HL-60/S4 (cell line): Measurements from ENCODE around the gene NFE2L2.

Source experiments
- in situ Hi-C: fragments of 300-500 bp; cut with MboI; formaldehyde crosslinking; loops from 2 replicates; pipeline ENCODE4 v1.14.3; 2022; ENCODE audit warnings: low sequenced_read_pairs

The NFE2L2 gene

DNA sequence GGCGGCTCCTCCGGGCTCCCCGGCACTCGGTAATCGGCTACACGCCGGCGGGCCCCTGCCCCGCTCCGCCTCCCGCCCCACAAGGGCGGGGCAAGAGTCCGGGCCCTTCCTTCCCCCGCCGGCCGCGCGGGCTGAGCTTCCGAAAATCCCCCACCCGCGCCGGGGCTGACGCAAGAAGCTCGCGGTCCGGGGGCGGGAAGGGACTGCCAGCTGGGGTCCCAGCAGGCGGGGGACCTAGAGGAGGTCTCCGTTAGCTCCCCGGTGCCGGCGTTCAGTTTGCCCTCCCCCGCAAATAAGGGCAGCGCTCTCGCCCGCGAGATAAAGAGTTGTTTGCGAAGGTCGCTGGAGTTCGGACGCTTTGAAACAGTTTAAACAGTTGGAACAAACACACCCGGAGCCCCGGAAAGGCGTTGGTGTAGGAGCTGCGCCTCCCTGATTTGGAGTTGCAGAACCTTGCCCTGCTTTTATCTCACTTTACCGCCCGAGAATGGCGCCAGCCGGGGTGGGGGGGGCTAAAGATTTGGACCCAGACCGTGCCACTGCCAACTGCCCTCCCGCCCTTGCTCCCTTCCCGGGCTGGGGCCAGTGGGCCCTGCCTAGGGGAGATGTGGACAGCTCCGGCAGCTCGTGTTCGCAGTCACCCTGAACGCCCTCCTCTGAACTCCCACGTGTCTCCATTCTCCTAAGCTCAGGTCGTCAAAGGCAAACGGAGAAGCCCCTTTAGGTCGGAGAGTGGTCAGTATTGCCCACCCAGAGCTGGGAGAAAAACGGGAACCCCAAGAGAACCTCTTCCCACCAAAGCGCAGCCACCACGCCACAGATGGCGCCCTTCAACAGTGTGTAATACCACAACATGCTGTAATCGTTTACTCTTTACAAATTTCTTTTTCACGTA lies at the start of gene NFE2L2:
Gene NFE2L2, minus strand, starts transcription at position 35 of the 895 bp plus-strand sequence. CDS start 151 bp downstream, outside the sequence.
- in situ Hi-C loops = no loop called here

DNA sequence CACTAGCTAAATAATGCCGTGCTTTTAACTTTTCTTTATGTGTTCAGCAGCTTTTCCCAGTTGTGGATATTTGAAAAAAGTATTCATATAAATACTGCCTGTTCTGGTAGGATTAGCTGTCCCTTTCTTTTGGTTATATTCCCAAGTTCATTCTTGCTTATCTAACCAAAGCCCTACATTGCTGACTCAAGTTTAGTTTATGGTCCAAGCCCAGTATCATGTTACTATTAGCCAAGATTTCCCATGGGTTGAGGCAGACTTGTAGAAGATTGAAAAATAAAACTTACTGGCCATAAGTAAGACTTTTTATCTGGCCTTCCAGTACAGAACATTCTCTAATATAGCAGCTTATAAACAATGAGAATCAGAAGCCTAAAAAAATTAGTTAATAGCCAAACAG lies 49.7 kb upstream of the NFE2L2 start:
- in situ Hi-C loops = loop anchor here (25.0 kb wide), 1 partner anchor 1177 kb away; the partner anchor contains the start of gene HOXD8

DNA sequence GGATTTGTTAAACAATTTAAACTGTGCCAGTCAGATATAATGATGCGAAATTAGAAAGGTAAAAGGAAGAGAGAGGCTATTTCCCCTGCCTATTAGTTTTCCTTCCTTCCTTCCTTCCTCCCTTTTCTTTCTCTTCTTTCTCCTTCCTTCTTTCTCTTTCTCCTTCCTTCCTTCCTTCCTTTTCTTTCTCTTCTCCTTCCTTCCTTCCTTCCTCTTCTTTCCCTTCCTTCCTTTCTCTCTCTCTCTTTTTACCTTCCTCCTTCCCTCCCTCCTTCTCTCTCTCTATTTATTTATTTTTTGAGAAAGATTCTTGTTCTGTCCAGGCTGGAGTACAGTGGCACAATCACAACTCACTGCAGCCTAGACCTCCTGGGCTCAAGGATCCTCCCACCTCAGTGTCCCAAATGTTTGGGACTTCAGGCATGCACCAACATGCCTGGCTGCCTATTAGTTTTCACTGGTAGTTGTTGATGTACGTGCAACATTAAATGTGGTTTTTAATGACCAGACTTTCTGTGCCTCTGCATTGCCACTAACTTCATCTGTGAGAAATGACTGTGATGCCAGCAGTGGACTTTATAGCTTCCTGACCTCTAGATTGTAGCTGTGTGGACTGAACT lies 48.7 kb upstream of the NFE2L2 start:
- in situ Hi-C loops = loop anchor here (25.0 kb wide), 1 partner anchor 1176 kb away; the partner anchor contains the start of gene HOXD8

DNA sequence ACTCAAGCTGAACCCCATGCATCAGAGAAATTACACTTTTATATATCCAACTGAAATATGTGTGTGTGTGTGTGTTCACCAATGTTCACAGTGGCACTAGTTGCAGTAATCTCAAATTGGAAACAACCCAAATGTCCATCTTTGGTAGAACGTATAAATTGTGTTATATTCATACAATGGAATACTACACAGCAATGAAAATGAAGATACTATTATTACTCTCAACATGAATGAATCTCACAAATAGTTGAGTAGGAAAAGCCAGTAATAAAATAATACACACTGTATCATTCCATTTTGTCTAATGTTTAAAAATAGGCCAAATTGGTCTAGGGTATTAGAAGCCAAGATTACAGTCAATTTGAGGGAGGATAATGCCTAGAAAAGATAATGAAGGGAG lies 48.0 kb upstream of the NFE2L2 start:
- in situ Hi-C loops = loop anchor here (25.0 kb wide), 1 partner anchor 1175 kb away; the partner anchor contains the start of gene HOXD8

DNA sequence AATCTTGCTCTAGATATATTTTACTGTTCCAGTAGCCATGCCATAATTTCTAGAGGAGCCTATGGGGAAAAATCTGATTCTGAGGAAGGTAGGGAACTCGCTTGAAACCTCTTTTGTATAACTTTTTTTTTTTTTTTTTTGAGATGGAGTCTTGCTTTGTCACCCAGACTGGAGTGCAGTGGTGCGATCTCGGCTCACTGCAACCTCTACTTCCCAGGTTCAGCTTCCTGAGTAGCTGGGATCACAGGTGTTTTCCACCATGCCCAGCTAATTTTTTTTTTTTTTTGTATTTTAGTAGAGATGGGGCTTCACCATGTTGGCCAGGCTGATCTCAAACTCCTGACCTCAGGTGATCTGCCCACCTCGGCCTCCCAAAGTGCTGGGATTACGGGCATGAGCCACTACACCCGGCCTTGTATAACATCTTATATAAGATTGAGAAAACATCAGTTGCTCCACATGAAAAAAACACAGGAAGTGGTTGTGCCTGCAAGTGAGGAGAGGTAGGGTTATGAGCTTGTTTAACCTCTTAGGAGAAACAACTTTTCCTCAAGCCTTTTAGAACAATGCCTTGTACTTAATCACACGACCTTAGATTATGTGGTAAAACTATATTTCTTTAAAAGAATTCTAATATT lies 45.3 kb upstream of the NFE2L2 start:
- in situ Hi-C loops = loop anchor here (25.0 kb wide), 1 partner anchor 1172 kb away; the partner anchor contains the start of gene HOXD8

DNA sequence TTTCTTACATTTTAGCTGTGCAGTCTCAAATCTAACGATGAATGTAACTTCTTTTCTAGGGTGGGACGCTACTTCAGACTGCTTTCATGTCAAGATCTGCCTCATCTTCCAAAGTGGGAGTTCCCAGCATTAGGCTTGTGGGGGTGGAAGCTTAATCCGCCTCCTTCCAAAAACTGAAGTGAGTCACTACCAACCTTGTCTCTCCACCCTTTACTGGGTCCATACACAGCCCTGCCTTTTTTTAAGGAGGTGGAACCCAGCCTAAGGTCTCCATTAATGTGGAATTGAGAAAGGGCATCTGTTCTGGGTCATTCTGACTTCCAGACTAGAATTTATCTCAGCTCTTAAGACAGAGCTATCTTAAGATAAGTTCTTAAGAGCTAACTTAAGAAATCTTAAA lies 42.0 kb upstream of the NFE2L2 start:
- in situ Hi-C loops = loop anchor here (25.0 kb wide), 1 partner anchor 1169 kb away; the partner anchor contains the start of gene HOXD8

DNA sequence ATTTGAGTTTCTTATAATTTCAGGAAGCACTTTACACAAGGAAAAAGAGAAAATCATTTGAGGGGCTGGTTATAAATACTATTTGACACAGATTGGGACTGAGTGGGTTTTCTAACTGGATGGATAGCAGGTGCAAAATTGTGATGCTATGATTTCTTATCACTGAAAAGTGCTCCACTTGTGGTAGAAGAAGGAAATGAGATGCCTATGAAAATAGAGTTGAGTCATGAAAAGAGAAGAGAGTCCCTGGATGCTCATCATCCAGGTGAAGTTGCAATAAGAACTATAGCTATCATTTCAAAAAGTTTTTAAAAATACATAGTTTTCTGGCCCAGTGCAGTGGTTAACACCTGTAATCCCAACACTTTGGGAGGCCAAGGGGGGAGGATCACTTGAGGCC lies 39.4 kb upstream of the NFE2L2 start:
- in situ Hi-C loops = loop anchor here (25.0 kb wide), 1 partner anchor 1167 kb away; the partner anchor contains the start of gene HOXD8

DNA sequence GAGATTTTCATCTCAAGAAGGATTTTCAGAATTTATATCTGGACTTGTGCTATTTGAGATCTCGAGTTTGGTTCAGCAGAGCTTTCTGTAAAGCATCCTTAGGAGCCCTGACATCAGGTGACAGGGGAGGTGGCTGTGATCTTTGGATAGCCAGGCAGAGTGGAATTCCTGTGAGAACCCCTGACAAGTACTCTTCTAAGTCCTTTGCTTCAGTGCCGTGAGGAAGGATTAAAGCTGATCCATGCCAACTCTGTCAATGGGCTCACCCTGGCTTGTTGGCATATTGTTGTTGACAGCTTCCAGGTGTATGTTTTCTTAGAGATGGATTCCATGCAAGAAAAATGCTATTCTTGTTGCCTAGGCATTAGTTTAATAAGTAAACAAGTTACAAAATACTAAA lies 38.0 kb upstream of the NFE2L2 start:
- in situ Hi-C loops = loop anchor here (25.0 kb wide), 1 partner anchor 1165 kb away; the partner anchor contains the start of gene HOXD8

DNA sequence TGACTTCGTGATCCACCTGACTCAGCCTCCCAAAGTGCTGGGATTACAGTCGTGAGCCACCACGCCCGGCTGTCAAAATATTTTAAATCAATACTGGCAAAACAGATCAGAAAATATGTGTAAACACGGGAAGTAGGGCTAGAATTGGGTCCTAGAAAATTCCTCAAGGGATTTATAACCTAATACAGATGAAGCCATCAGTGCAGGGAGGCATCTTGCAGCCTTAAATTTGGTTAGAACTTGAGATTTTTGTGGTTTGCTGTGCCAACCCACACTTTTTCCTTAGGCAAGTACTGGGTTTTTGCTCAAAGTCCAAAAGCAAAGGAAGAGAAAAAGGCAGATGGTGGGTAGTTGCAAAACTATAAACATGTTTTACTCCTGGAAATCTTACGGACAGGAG lies 33.7 kb upstream of the NFE2L2 start:
- in situ Hi-C loops = no loop called here

DNA sequence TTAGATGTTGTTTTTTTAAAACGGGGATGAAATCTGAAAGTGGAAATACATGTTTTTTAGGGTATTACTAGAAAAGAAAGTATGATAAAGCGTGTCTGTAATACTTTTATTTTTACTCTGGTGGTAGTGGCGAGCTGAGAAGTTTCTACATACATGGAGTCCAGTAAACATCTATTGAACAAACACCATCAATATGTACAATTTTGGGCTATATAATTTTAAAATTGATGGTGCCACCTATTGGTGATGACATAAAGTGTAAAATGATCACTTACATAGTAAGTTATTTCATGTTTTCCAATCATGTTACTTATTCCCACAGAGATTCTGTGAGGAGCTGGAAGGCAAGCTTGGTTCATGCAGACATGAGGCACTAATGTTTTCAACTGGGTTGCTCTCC lies 31.5 kb upstream of the NFE2L2 start:
- in situ Hi-C loops = no loop called here

DNA sequence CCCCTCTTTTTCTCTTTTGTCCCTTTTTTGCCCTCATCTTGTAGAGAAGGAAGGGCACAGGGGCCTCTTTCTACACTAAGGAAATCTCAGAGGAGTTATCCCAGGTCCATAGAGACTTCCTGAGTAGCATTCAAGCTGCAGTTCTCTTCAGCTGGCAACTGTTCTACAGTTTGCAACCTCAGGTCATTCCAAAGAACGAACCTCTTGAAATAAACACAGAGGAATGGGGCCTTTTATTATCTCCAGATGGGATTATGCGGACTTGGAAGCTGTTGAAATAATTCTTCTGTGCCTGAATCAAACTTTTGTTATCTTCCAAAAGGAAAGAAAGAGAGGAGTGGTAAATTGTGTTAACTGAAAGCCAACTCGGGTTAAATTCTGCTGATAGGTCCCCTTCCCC lies 31.0 kb upstream of the NFE2L2 start:
- in situ Hi-C loops = no loop called here

DNA sequence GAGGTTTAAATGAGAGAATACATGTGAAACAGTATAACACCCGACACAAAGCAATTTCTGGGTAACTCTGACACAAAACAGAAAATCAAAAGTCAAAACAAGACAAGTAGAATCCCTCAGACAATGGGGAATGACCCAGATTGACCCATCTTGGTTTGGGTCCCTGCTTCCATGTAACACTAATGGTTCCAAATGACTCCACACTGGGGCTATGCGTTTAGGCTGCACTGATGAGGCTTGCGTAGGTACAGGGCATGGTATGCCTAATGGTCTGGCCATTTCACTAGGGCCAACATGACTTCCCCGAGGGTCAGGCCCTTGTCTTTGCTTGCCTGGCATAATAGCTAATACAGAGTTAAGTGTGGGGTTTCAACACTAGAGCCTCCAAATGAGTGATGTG lies 27.2 kb upstream of the NFE2L2 start:
- in situ Hi-C loops = no loop called here

DNA sequence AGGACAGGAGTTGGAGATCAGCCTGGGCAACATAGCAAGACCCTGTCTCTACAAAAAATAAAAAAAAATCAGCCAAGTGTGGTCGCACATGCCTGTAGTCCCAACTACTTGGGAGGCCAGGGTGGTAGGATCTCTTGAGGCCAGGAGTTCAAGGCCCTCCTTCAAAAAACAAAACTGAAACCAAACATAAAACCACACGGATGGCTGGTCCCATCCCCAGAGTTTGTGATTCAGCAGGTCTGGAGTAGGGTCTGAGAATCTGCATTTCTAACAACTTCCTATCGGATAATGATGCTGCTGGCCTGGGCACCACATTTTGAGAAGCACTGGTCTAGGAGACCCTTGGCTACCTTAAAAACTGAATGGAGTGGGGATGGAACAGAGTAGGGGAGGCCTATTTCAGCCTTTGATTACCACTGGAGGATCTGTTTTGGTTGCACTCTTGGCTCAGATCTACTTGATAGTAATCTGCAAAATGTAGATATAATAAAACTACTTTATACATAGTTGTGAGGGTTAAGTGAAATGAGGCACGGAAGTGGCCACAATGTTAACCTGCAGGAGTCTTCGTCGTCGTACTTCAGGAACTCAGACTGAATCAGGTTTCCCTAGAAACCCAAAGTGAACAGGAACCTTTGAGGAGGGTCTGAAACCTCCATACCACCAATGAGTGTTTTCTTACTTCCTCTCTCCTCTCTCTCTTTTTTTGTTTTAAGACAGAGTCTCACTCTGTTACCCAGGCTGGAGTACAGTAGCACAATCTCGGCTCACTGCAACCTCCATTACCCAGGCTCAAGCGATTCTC lies 25.5 kb upstream of the NFE2L2 start:
- in situ Hi-C loops = no loop called here

DNA sequence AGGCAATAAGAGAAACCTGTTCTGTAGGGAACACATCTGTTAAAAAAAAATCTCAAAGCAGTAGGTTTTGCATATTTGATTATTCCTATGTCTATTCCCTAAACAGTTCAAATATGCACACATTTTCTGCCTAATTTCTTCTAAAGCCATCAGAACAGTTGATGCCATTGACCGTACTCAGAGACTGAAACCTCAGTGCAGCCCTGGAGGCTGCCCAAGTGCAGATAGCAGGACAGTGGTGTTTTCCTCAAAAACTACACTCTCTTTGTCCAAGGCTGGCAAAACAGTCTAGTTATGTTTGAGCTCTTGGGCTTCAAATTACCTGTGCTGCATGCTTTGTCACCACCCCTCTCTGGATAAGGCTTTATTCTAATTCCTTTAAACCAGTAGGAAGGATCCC lies 23.3 kb upstream of the NFE2L2 start:
- in situ Hi-C loops = no loop called here

DNA sequence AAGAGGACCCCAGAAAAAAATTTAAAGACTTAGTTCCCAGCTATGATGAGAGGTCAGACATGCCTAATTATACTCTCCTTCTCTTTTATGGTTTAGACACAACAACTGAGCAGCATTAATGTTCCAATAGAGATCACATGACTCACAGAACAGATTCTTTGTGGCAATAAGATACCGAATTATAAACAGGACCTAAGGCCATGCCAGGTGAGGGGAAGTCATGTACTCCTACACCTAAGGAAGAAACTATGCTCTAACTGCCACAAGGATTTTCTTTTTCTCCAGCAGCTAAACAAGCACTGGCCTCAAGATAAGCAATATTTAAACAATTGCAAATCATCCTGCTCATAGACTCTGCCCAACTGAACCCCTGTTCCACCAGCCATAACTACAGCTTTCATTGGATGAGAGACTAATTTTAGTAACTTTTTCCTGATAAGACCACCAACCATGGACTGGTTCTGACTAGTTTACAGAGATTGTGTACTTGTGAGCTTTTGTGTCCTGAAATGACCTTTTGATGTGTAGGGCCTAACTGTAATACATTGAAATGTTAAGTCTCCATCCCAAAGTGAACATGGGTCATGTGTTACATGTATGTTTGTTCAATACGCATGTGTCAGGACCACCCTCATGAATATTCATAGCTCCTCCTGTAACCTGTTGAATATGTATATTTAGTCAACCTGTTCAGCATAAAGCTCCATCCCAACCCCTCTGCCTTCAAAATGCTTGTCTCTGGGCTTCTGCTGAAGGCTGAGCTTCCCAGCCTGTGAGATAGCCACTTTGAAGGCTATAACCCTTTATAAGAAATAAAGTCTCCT lies 21.6 kb upstream of the NFE2L2 start:
- in situ Hi-C loops = no loop called here

DNA sequence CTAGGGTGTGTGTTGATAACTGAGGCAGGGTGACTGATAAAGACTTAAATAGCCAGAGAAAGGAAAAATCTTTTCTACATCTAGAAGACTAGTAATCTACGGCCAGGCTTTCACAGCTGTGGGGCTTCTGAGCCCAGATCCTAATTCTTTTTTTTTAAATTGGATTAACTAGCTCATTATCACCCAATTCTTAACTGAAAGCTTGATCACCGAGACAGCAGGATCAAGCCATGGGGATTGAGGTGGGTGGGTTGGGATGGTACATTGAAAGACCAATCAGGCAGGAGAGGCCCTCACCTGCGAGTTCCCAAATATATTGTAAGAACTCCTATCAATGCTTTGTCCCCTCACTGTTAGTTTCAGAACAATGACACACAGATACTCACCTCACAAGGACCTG lies 20.0 kb upstream of the NFE2L2 start:
- in situ Hi-C loops = no loop called here

DNA sequence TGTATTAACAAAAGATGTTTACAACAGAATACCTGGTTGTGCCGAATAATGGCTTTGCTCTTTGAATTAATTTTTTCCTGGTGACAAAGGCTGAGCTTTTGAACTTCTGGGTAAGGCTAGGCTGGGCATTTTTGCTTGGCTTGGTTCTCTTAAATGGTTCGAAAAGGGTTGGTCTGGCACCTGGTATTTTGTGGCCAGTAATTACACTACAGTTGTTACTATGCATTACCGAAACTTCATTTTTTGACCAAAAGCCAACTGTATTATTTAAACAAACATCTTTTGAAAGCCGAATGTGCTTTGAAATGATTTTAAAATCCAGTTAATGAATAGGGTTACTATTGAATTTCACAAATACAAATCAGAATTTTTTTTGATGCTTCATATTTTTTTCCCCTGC lies 19.4 kb upstream of the NFE2L2 start:
- in situ Hi-C loops = no loop called here

DNA sequence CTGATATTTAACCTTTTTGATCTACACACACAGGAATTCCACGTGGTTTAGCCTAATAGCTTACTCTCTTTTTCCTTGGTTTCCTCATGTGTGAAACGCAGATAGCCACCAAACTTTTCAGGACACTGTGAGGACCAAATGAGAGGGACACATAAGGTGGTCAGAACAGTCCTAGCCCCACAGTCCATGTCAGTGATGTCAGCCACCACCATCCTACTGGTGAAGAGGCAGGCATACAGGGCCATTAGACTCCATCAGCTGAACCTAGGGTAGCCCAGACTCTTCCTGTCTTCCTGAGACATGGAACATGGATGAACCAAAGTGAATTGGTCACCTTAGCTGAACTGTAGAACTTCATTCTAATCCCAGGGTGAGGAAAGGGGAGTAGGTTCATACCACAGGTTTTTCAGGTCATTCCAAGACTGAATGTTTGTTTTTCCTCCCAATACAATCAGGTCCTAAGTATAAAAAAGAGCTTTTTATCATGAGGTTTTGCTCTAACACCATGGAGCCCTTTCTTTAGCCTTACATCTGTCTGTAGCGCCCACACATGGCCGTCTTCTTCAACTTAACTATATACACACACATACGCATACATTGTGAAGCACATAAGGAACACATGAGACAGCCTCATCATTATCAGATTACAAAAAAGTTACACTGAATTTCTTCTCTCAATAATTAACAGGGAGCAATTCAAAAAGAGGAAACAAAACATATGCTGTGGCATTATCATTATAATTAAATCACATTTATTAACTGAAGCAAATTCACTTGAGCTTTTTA lies 18.5 kb upstream of the NFE2L2 start:
- in situ Hi-C loops = no loop called here

DNA sequence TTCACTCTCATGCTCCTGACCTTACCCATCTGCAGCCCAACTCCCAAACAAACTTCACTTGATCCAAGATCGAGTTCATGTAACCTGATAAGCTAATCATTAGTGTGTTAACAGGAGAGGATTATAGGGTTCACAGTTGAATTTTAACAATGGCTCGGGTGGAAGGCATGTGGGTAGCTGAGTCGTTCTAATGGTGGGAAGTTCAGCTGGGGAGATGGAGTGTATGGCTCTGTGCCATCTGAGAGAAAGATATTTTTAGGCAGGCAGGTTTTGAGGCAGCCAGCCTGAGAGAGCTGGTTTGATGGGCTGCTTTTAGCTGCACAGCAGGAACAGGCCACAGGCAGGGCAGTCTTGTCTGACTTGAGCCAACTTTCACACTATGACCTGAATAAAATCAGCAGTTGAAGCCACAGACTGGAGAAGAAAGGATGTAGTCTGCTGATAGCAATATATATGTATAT lies 17.7 kb upstream of the NFE2L2 start:
- in situ Hi-C loops = no loop called here
